Activated T-cell treated with anti-CD3 and anti-CD28 coated beads for 48 hours (primary cell): ENCODE results near the gene IFTAP.
"Not testable (repeated sequence)": the region's sequence is repeated elsewhere in the genome, so short reads cannot be mapped to it uniquely, and the experiment has no call there.

Source experiments
- DNase-seq: peaks from one replicate; pipeline ENCODE4 v3.0.0-alpha.2; 2020; ENCODE audit warnings: low read depth

The IFTAP gene

GRCh38 chr11:36638556-36638955 lies 44.3 kb downstream of the IFTAP start:
- DNase-seq: no peak

- no peak for DNase-seq
Observed at GRCh38 chr11:36657610-36658267, 63.4 kb downstream of the IFTAP start.

- not testable (repeated sequence) for DNase-seq
Observed at GRCh38 chr11:36661359-36661758, 67.1 kb downstream of the IFTAP start.

- no peak for DNase-seq
Observed at GRCh38 chr11:36672815-36673450, 78.6 kb downstream of the IFTAP start.

- DNase-seq: not testable (repeated sequence)
Observed at GRCh38 chr11:36679547-36679946, 85.2 kb downstream of the IFTAP start.

GRCh38 chr11:36683818-36684217 lies 89.5 kb downstream of the IFTAP start:
- no peak for DNase-seq

GRCh38 chr11:36684840-36685801 lies 90.8 kb downstream of the IFTAP start:
- DNase-seq: peak; percentile 15

- no peak for DNase-seq
Observed at GRCh38 chr11:36688132-36688531, 93.8 kb downstream of the IFTAP start.

- DNase-seq: no peak
Observed at GRCh38 chr11:36688571-36689291, 94.4 kb downstream of the IFTAP start.

GRCh38 chr11:36689442-36689841 lies 95.1 kb downstream of the IFTAP start:
- no peak for DNase-seq

GRCh38 chr11:36692704-36693103 lies 98.4 kb downstream of the IFTAP start:
- DNase-seq: no peak

GRCh38 chr11:36693139-36693843 lies 99.0 kb downstream of the IFTAP start:
- no peak for DNase-seq

- no peak for DNase-seq
Observed at GRCh38 chr11:36695111-36695510, 100.8 kb downstream of the IFTAP start.

- no peak for DNase-seq
Observed at GRCh38 chr11:36695571-36695970, 101.3 kb downstream of the IFTAP start.

GRCh38 chr11:36696550-36696949 lies 102.2 kb downstream of the IFTAP start:
- DNase-seq: no peak

GRCh38 chr11:36699271-36699670 lies 105.0 kb downstream of the IFTAP start:
- no peak for DNase-seq

- DNase-seq: no peak
Observed at GRCh38 chr11:36700246-36700645, 105.9 kb downstream of the IFTAP start.

- DNase-seq: no peak
Observed at GRCh38 chr11:36702330-36703054, 108.2 kb downstream of the IFTAP start.

GRCh38 chr11:36703055-36703404 lies 108.7 kb downstream of the IFTAP start:
- no peak for DNase-seq
